ENCODE measurements around the gene SP110. TPM values are rescaled to one million over a fixed set of nuclear protein-coding genes. Genes with fewer than 3 reads are reported as not detected.

SP110 gene
- total and polyA plus RNA-seq, 9 donors: 18.4 to 46.1 (median 21.4) TPM

DNA sequence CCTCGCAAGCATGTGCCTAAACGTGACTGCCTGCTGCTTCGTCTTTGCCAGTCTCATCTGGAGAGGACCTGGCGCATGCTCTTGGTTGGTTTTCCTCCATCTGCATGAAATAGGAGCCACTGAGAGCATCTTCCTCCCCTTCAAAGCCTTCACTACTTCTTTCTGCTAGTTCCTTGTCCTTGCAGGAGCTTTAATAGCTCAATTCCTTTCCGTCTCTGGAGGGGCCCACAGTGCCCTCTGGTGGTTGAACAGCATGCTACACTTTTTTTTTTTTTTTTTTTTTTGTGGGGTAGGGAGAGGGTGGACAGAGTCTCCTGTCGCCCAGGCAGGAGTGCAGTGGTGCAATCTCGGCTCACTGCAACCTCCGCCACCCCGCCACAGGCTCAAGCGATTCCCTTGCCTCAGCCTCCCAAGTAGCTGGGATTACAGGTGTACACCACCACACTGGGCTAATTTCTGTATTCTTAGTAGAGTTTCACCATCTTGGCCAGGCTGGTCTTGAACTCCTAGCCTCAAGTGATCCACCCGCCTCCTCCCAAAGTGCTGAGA, 59.6 kb downstream of the SP110 start:
- 42 to 45% (median 43%) methylated on average over 11 of the region's 11 CpGs for WGBS, 3 donors
- intact Hi-C loops (cut with DNase I): loop anchor here in 3 of 4 donors (2.0 to 10.0 kb wide), 4 partner anchors 93 to 378 kb away; partner anchors contain the start of gene SLC16A14 (in 1 of the 3)
- peak; percentile 38 to 66 (median 61) for DNase-seq

DNA sequence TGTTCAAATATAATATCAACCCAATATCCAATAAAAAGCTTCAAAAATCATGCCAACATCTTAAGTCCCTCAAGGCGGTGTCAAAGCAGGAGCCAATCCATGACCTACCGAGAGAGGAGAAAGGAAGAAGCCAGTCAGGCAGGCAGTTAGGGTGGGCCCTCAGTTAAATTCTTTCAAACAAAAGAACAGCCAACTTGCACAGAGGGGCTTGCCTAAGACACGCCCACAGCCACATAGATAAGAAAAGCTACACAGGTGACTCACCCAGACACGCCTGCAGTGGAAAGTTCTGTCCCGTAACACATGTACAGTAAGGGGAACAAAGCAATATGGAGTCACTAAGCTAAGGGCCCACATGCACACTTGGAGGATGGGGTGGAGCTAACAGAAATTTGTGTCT, 61.3 kb downstream of the SP110 start:
- WGBS, 3 donors: 86 to 96% (median 95%) methylated on average over 5 of the region's 5 CpGs
- no peaks in the 10 kb centered on the region for H3K9me3 ChIP-seq

More for the DNA sequence above, 59.6 kb downstream of the SP110 start:
- TF ChIP-seq CTCF (IDR thresholded peaks at IDR 0.05) (peak; percentile 55 to 76 (median 70)), POLR2A (IDR thresholded peaks at IDR 0.05) (no peak)
- H3K36me3 ChIP-seq: no peaks in the 10 kb centered on the region
- no peak overlapping the region for H3K27ac ChIP-seq
- no peak overlapping the region for H3K4me3 ChIP-seq
- no peaks in the 10 kb centered on the region for H3K9me3 ChIP-seq
- no peaks in the 10 kb centered on the region for H3K27me3 ChIP-seq
- peaks cover 1% of the 10 kb centered on the region for H3K4me1 ChIP-seq (ENCODE audit: insufficient read depth)

DNA sequence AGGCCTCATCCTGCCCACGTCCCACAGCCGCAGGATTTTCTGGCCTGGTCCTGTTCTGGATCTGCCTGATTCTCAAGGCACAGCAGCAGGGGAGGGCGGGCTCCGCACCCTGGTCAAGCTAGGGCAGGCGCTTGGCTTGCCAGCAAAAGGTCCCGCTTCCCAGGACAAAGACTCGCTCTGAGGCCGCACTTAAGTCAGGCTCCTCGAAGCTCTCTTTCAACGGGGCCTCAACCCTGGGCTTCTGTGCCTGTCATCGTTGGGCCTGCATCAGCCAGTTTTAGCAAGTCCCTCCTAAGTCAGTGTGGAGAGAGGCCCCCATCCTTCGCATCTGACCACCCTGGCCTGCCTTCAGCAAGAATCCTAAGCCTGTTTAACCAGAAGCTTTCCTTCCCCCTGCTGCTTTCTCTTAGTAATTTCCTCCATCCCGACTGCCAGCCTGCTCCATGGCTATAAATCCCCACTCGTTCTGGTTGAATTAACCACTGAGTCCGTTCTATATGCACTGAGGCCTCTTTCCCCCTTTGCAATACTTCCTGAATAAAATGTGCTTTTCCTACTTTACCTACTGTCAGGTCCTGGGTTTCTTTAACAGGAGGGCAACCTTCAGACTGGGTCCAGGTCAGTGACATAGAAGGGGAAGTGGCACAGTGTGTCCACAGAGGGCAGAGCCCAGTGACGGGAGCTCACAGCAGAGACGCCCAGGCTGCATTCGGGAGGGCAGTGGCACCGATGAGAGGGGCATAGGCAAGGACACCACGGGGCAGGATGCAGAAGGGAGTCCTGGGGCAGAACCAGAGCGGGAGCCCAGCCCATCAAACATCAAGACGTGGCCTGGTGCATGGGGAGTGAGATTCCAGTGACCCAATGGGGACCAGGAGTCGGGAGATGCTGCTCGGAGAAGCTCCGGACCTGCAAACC, 62.7 kb downstream of the SP110 start:
- Histone ChIP-seq H3K27ac (no peak overlapping the region), H3K36me3 (no peaks in the 10 kb centered on the region), H3K4me1 (ENCODE audit: insufficient read depth) (peaks cover 1% of the 10 kb centered on the region), H3K27me3 (no peaks in the 10 kb centered on the region), H3K4me3 (no peak overlapping the region), H3K9me3 (no peaks in the 10 kb centered on the region)
- intact Hi-C loops (cut with DNase I): loop anchor here in 1 of 4 donors (5.0 kb wide), 2 partner anchors 85 to 150 kb away; no protein-coding TSS in a partner anchor
- no peak for DNase-seq
- TF ChIP-seq EP300 (IDR thresholded peaks at IDR 0.05) (no peak), POLR2A (IDR thresholded peaks at IDR 0.05) (no peak), CTCF (IDR thresholded peaks at IDR 0.05) (no peak)
- 88 to 90% (median 89%) methylated on average over 25 of the region's 25 CpGs for WGBS, 3 donors

More for the DNA sequence above, 61.3 kb downstream of the SP110 start:
- H3K27ac ChIP-seq: no peak overlapping the region
- H3K4me1 ChIP-seq (ENCODE audit: insufficient read depth): peaks cover 1% of the 10 kb centered on the region
- H3K4me3 ChIP-seq: no peak overlapping the region
- no peaks in the 10 kb centered on the region for H3K27me3 ChIP-seq
- no peak for TF ChIP-seq CTCF (IDR thresholded peaks at IDR 0.05)
- H3K36me3 ChIP-seq: no peaks in the 10 kb centered on the region
- DNase-seq: no peak
- intact Hi-C loops (cut with DNase I): loop anchor here in 2 of 4 donors (2.0 to 5.0 kb wide), 3 partner anchors 86 to 151 kb away; no protein-coding TSS in a partner anchor

DNA sequence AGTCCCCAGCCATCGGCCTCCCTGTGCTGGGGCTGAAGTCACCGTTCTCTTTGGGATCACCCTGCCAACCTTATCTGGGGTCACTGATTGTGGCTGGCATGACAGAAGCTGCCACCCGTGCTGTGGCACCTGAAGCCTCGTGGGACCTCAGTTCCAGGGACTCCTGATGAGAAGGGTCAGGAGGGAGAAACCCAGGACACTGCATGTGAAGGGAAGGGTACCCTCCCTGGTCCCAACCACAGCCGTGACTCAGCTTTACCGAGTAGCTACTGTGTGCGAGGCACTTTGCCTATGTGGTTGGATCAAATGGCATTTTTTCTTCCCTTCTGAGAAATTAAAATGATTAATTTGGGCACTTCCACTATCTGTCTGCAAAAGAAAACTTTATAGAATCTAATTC, 64.4 kb downstream of the SP110 start:
- TF ChIP-seq POLR2A (IDR thresholded peaks at IDR 0.05) (no peak), CTCF (IDR thresholded peaks at IDR 0.05) (no peak), EP300 (IDR thresholded peaks at IDR 0.05) (no peak)
- intact Hi-C loops (cut with DNase I): loop anchor here in 1 of 4 donors (5.0 kb wide), 2 partner anchors 83 to 148 kb away; no protein-coding TSS in a partner anchor
- WGBS, 3 donors: 75 to 94% (median 79%) methylated on average over 7 of the region's 7 CpGs

More for the DNA sequence above, 64.4 kb downstream of the SP110 start:
- Histone ChIP-seq H3K4me1 (ENCODE audit: insufficient read depth) (peaks cover 1% of the 10 kb centered on the region), H3K36me3 (no peaks in the 10 kb centered on the region), H3K9me3 (no peaks in the 10 kb centered on the region), H3K27ac (no peak overlapping the region), H3K27me3 (no peaks in the 10 kb centered on the region), H3K4me3 (no peak overlapping the region)
- DNase-seq: no peak

Data from ovary (tissue), 9 donors.